Hepatocyte (in vitro differentiated cells): Measurements from ENCODE around the gene SPA17. TPM values are rescaled to one million over a fixed set of nuclear protein-coding genes. Genes with fewer than 3 reads are reported as not detected.

Experiments used
- DNase-seq: peaks from one replicate; pipeline ENCODE4 v3.0.0-alpha.2; 2016; ENCODE audit warnings: low spot score
- H2AFZ ChIP-seq: fragments of 200-600 bp; sonication (generic); 2 replicates; pipeline ENCODE4 v1.6.0; 2016; ENCODE audit warnings: antibody characterized with exemption, mild to moderate bottlenecking
- H3K27ac ChIP-seq: fragments of 200-600 bp; sonication (generic); 2 replicates; pipeline ENCODE4 v1.5.1; 2016; ENCODE audit warnings: mild to moderate bottlenecking
- H3K27me3 ChIP-seq: fragments of 200-600 bp; sonication (generic); 2 replicates; pipeline ENCODE4 v1.6.1; 2016
- H3K36me3 ChIP-seq: fragments of 200-600 bp; sonication (generic); replicated peaks from 2 replicates; pipeline ENCODE4 v1.5.1; 2016; ENCODE audit warnings: low read depth; ENCODE audit not compliant: insufficient read depth
- H3K4me1 ChIP-seq: fragments of 200-600 bp; sonication (generic); 2 replicates; pipeline ENCODE4 v1.5.1; 2016; ENCODE audit warnings: mild to moderate bottlenecking, moderate library complexity; ENCODE audit not compliant: insufficient read depth
- H3K4me2 ChIP-seq: fragments of 200-600 bp; sonication (generic); 2 replicates; pipeline ENCODE4 v1.6.0; 2016
- H3K4me3 ChIP-seq: fragments of 200-600 bp; sonication (generic); 2 replicates; pipeline ENCODE4 v1.5.1; 2016; ENCODE audit warnings: mild to moderate bottlenecking
- H3K79me2 ChIP-seq: fragments of 200-600 bp; sonication (generic); 2 replicates; pipeline ENCODE4 v1.6.0; 2017; ENCODE audit warnings: mild to moderate bottlenecking
- H3K9me2 ChIP-seq: fragments of 200-600 bp; sonication (generic); replicated peaks from 2 replicates; pipeline ENCODE4 v1.6.0; 2017; ENCODE audit warnings: mild to moderate bottlenecking; ENCODE audit not compliant: insufficient read depth
- H3K9me3 ChIP-seq: fragments of 200-600 bp; sonication (generic); 2 replicates; pipeline ENCODE4 v1.5.1; 2016; ENCODE audit warnings: low read depth, mild to moderate bottlenecking
- H4K20me1 ChIP-seq: fragments of 200-600 bp; sonication (generic); 2 replicates; pipeline ENCODE4 v1.6.0; 2016; ENCODE audit warnings: mild to moderate bottlenecking; ENCODE audit not compliant: insufficient read depth, poor library complexity, severe bottlenecking
- CTCF ChIP-seq: fragments of 200-600 bp; sonication (generic); IDR thresholded peaks from 2 replicates; pipeline ENCODE4 v1.5.1; 2016; ENCODE audit warnings: antibody characterized with exemption, mild to moderate bottlenecking; ENCODE audit not compliant: poor library complexity
- EZH2 ChIP-seq: fragments of 200-600 bp; sonication (generic); IDR thresholded peaks from 2 replicates; pipeline ENCODE4 v1.6.1; 2016; ENCODE audit warnings: antibody characterized with exemption, mild to moderate bottlenecking, borderline replicate concordance
- EZH2phosphoT487 ChIP-seq: fragments of 200-600 bp; sonication (generic); IDR thresholded peaks from one replicate; pipeline ENCODE4 v1.6.1; 2018; ENCODE audit warnings: antibody characterized with exemption, mild to moderate bottlenecking, low read depth, moderate library complexity; ENCODE audit not compliant: unreplicated experiment, severe bottlenecking
- WGBS: methylation state at CpG from one replicate; pipeline ENCODE4 v1.1.6; 2016; ENCODE audit warnings: low lambda C conversion rate; ENCODE audit errors: missing lambda C conversion rate; 5-methylcytosine and 5-hydroxymethylcytosine counted together
- polyA plus RNA-seq: library from polyadenylated mRNA; unstranded; fragments of >200 nt; fragmentation: Nextera tagmentation; extraction: Ambion mirVana; gene quantifications from 2 replicates; pipeline ENCODE4 v1.2.1, GENCODE V29; 2016
- total RNA-seq: library from RNA; depleted of rRNA; stranded (reverse); fragments of >200 nt; gene quantifications from 2 replicates; pipeline ENCODE4 v1.2.3, GENCODE V29; 2014

Gene SPA17
- total and polyA plus RNA-seq, 2 experiments from 2014 or later, result 3.8 to 7.2 TPM

- peak overlapping the region; percentile 88 for H2AFZ ChIP-seq
- no peaks in the 10 kb centered on the region for H3K9me3 ChIP-seq
- peak overlapping the region; percentile 85 for H3K4me2 ChIP-seq
- TF ChIP-seq EZH2phosphoT487, result no peak
- TF ChIP-seq EZH2, result no peak
- TF ChIP-seq CTCF, result no peak
- H4K20me1 ChIP-seq, result no peaks in the 10 kb centered on the region
- no peaks in the 10 kb centered on the region for H3K9me2 ChIP-seq
- whole genome bisulfite sequencing, result 46% methylated on average over 7 of the region's 7 CpGs
- H3K27ac ChIP-seq, result peak overlapping the region; percentile 82
- peak overlapping the region; percentile 69 for H3K4me3 ChIP-seq
- H3K27me3 ChIP-seq, result no peaks in the 10 kb centered on the region
- H3K79me2 ChIP-seq, result no peaks in the 10 kb centered on the region
- H3K36me3 ChIP-seq, result no peaks in the 10 kb centered on the region
- peaks cover 6% of the 10 kb centered on the region for H3K4me1 ChIP-seq
- peak; percentile 32 for DNase-seq
These were observed 1.0 kb upstream of the SPA17 start for GRCh38 chr11:124672536-124673215.

- peak overlapping the region; percentile 79 for H3K27ac ChIP-seq
- DNase-seq, result peak; percentile 7
- 28% methylated on average over 17 of the region's 18 CpGs for WGBS
- peak overlapping the region; percentile 34 for H3K4me3 ChIP-seq
- H3K9me2 ChIP-seq, result no peaks in the 10 kb centered on the region
- H2AFZ ChIP-seq, result peak overlapping the region; percentile 85
- H4K20me1 ChIP-seq, result no peaks in the 10 kb centered on the region
- no peaks in the 10 kb centered on the region for H3K9me3 ChIP-seq
- peak overlapping the region; percentile 81 for H3K4me2 ChIP-seq
- no peak for TF ChIP-seq CTCF
- TF ChIP-seq EZH2, result no peak
- no peak for TF ChIP-seq EZH2phosphoT487
- peaks cover 6% of the 10 kb centered on the region for H3K4me1 ChIP-seq
- no peaks in the 10 kb centered on the region for H3K36me3 ChIP-seq
- no peaks in the 10 kb centered on the region for H3K79me2 ChIP-seq
- no peaks in the 10 kb centered on the region for H3K27me3 ChIP-seq
These were observed 439 bp downstream of the SPA17 start for GRCh38 chr11:124674168-124674517.

GRCh38 chr11:124674571-124674970 is 867 bp downstream of the SPA17 start:
- no peaks in the 10 kb centered on the region for H3K9me2 ChIP-seq
- H2AFZ ChIP-seq, result peak overlapping the region; percentile 85
- no peaks in the 10 kb centered on the region for H3K36me3 ChIP-seq
- no peak for DNase-seq
- peak overlapping the region; percentile 34 for H3K4me3 ChIP-seq
- H3K9me3 ChIP-seq, result no peaks in the 10 kb centered on the region
- H3K27me3 ChIP-seq, result no peaks in the 10 kb centered on the region
- H3K4me1 ChIP-seq, result peaks cover 6% of the 10 kb centered on the region
- WGBS, result 87% methylated on average over 5 of the region's 5 CpGs
- TF ChIP-seq EZH2phosphoT487, result no peak
- TF ChIP-seq EZH2, result no peak
- TF ChIP-seq CTCF, result no peak
- H3K4me2 ChIP-seq, result peak overlapping the region; percentile 81
- H3K27ac ChIP-seq, result peak overlapping the region; percentile 79
- no peaks in the 10 kb centered on the region for H3K79me2 ChIP-seq
- no peaks in the 10 kb centered on the region for H4K20me1 ChIP-seq
